H1 (cell line): ENCODE data around the gene COPZ1. TPM values are rescaled to one million over a fixed set of nuclear protein-coding genes. Genes with fewer than 3 reads are reported as not detected.

Source experiments
- EZH2 ChIP-seq: fragments of 200-600 bp; sonication (generic); IDR thresholded peaks from 2 replicates; pipeline ENCODE4 v1.7.1; 2012; ENCODE audit warnings: low read depth, mild to moderate bottlenecking, moderate library complexity, low read length, inconsistent platforms; ENCODE audit not compliant: severe bottlenecking
- GTF2F1 ChIP-seq: IDR thresholded peaks from 2 replicates; pipeline ENCODE4 v1.6.1; 2012; ENCODE audit warnings: low read depth, low read length, improper control_type of control experiment, borderline replicate concordance
- NANOG ChIP-seq: IDR thresholded peaks from 2 replicates; pipeline ENCODE4 v1.6.1; 2011; ENCODE audit warnings: low read length, low read depth, mild to moderate bottlenecking, inconsistent platforms; ENCODE audit not compliant: insufficient read depth, poor library complexity, severe bottlenecking
- SP4 ChIP-seq: IDR thresholded peaks from 2 replicates; pipeline ENCODE4 v1.6.1; 2012; ENCODE audit warnings: low read length, inconsistent platforms
- polyA plus RNA-seq, 7 experiments: library from polyadenylated mRNA; depleted of rRNA in 3 of 7; stranded (reverse) in 5 of 7; unstranded in 2 of 7; fragments of >200 nt in 5 of 7; fragments of 200-250 nt in 2 of 7; gene quantifications; 1 replicate in 5 of 7; 2 replicates in 1 of 7; 4 replicates in 1 of 7; pipeline versions ENCODE4 v1.2.1 to v1.2.3, GENCODE V29; 2011 to 2013; ENCODE audit warnings: missing spikeins in 2 of 7, mixed read lengths in 2 of 7
- total RNA-seq: library from RNA; stranded (reverse); fragmentation: NEBNext Ultra II Directional; extraction: Animal tissue kit (Norgen Biotek cat#: 25700); gene quantifications from 2 replicates; pipeline ENCODE4 v1.2.1, GENCODE V29; 2021

COPZ1 gene
- total and polyA plus RNA-seq, 2 of the 8 experiments (the other 6 are each of a cell fraction or from before 2014, with no cell fraction given) = 103 to 133 TPM

GRCh38 chr12:54377797-54378515 lies 53.0 kb downstream of the COPZ1 start (continued):
- TF ChIP-seq NANOG (no peak), EZH2 (no peak), GTF2F1 (no peak), SP4 (no peak)
